Erythroblast (primary cell): ENCODE results near the gene GIMAP8.

Experiments used
- GATA1 ChIP-seq: IDR thresholded peaks from 2 replicates; pipeline ENCODE4 v1.6.1; 2011; ENCODE audit warnings: low read depth, mild to moderate bottlenecking, control low read depth, low read length, moderate library complexity
- POLR2A ChIP-seq: IDR thresholded peaks from 2 replicates; pipeline ENCODE4 v1.6.1; 2011; ENCODE audit warnings: mild to moderate bottlenecking, low read length

- no peak for TF ChIP-seq POLR2A
- TF ChIP-seq GATA1 = no peak
Observed at GRCh38 chr7:150425670-150426069, 24.8 kb upstream of the GIMAP8 start.
